ENCODE data around the gene MORN1. TPM values are rescaled to one million over a fixed set of nuclear protein-coding genes. Genes with fewer than 3 reads are reported as not detected.

MORN1 gene
- total and polyA plus RNA-seq, 2 of the 4 experiments (the other 2 are of a cell fraction) = 3.0 to 4.2 TPM

DNA sequence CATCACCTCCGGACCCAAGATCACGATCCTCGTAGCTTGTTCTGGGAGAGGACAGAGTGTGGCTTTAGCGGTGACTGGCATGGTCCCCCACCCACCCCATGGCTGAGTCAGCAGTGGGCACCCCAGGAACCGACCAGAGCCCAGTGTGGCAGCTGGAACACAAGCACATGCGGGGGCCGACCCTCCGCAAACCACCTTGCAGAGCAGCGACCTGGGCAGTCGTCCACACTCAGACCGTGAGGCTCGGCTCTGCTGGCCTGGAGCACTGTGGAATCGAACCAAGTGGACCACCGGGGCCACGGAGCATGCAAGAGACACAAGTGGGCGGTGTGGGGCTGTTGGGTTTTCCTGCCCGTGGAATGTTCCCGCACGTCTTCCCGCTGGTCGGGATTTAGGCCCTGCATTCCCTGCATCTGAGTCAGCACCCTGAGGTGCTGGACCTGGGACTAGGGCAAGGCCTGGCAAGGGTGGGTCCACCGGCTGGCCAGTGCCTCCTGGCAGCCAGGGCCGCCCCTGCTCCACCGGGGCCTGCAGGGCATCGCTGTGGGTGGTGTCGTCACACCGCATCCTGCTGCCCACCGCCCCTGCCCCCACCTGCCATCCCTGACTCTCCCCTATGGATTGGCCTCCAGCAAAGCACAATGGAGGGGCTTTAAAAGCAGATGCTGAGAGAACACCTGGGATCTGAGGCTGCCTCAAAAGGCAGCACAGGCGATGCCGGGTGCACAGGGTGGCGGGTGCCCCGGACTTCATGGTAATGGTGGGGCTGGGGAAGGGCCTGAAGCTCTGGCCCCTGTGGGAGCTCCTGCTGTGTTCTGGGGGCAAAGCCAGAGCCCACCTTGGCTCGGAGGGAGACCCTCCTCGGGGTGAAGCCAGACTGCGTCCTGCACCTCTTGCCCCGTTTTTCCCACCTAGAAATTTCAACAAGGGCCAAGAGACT lies 18.5 kb downstream of the MORN1 start:
- no peak overlapping the region for H3K18ac ChIP-seq (ENCODE audit: low read depth, low read length)
- no peak overlapping the region for H3K9ac ChIP-seq (ENCODE audit: low read depth, low read length)
- no peak overlapping the region for H3K4ac ChIP-seq (ENCODE audit: low read depth, low read length)
- no peak overlapping the region for H3K4me2 ChIP-seq (ENCODE audit: low read depth, low read length)
- H3K14ac ChIP-seq (replicated peaks; ENCODE audit: low read depth, low read length) = no peak overlapping the region
- H3K9me1 ChIP-seq (ENCODE audit: insufficient read depth, low read length) = no peaks in the 10 kb centered on the region
- H3K27me3 ChIP-seq (ENCODE audit: control insufficient read depth, insufficient read depth, low read length) = no peaks in the 10 kb centered on the region
- H2BK5ac ChIP-seq (ENCODE audit: low read depth, low read length, poor library complexity, severe bottlenecking) = no peak overlapping the region
- H3K56ac ChIP-seq (ENCODE audit: extremely low read depth, insufficient read depth, low read length) = no peak overlapping the region
- H3K79me1 ChIP-seq (ENCODE audit: low read depth in 1 of 2, low read length in 2 of 2) = no peaks in the 10 kb centered on the region
- no peak overlapping the region for H2BK20ac ChIP-seq (ENCODE audit: low read depth, low read length)
- no peak overlapping the region for H2AFZ ChIP-seq (replicated peaks; ENCODE audit: low read length, poor library complexity)
- intact Hi-C loops (cut with micrococcal nuclease) = no loop called here
- DNase-seq (no peak), ATAC-seq (ENCODE audit: low read depth) (no peak)
- H2BK15ac ChIP-seq (ENCODE audit: low read depth, low read length) = no peak overlapping the region
- in situ Hi-C loops (cut with MboI; ENCODE audit: low sequenced_read_pairs) = loop anchor here (5.0 to 25.0 kb wide), 2 partner anchors 181 to 411 kb away; partner anchors contain the start of gene FAAP20
- no peaks in the 10 kb centered on the region for H3K4me1 ChIP-seq (ENCODE audit: control insufficient read depth, insufficient read depth, low read length)
- POLR2A ChIA-PET (ENCODE audit: unreplicated experiment) = no interaction called here
- no peak overlapping the region for H2AK9ac ChIP-seq (replicated peaks; ENCODE audit: low read depth, low read length, poor library complexity)
- TF ChIP-seq, protein P1, sequence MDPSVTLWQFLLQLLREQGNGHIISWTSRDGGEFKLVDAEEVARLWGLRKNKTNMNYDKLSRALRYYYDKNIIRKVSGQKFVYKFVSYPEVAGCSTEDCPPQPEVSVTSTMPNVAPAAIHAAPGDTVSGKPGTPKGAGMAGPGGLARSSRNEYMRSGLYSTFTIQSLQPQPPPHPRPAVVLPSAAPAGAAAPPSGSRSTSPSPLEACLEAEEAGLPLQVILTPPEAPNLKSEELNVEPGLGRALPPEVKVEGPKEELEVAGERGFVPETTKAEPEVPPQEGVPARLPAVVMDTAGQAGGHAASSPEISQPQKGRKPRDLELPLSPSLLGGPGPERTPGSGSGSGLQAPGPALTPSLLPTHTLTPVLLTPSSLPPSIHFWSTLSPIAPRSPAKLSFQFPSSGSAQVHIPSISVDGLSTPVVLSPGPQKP (IDR thresholded peaks at IDR 0.05; ENCODE audit: borderline replicate concordance, low read depth, low read length) = no peak
- TF ChIP-seq MAZ (IDR thresholded peaks at IDR 0.05; ENCODE audit: borderline replicate concordance, low read depth, low read length) (no peak), CEBPB (IDR thresholded peaks at IDR 0.05; ENCODE audit: low read depth, low read length) (no peak), RAD21 (IDR thresholded peaks at IDR 0.05; ENCODE audit: low read length) (no peak), BHLHE40 (IDR thresholded peaks at IDR 0.05; ENCODE audit: low read depth, low read length) (no peak)
- TF ChIP-seq, protein P2, sequence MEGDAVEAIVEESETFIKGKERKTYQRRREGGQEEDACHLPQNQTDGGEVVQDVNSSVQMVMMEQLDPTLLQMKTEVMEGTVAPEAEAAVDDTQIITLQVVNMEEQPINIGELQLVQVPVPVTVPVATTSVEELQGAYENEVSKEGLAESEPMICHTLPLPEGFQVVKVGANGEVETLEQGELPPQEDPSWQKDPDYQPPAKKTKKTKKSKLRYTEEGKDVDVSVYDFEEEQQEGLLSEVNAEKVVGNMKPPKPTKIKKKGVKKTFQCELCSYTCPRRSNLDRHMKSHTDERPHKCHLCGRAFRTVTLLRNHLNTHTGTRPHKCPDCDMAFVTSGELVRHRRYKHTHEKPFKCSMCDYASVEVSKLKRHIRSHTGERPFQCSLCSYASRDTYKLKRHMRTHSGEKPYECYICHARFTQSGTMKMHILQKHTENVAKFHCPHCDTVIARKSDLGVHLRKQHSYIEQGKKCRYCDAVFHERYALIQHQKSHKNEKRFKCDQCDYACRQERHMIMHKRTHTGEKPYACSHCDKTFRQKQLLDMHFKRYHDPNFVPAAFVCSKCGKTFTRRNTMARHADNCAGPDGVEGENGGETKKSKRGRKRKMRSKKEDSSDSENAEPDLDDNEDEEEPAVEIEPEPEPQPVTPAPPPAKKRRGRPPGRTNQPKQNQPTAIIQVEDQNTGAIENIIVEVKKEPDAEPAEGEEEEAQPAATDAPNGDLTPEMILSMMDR (conservative IDR thresholded peaks at IDR 0.05; ENCODE audit: low read depth, low read length) = no peak
- H3K23ac ChIP-seq (ENCODE audit: low read depth, low read length) = no peak overlapping the region
- no peak overlapping the region for H4K8ac ChIP-seq (ENCODE audit: low read depth in 2 of 2, low read length in 2 of 2)
- no peaks in the 10 kb centered on the region for H3K36me3 ChIP-seq (ENCODE audit: control insufficient read depth, insufficient read depth, low read length)
- H4K5ac ChIP-seq (ENCODE audit: low read depth, low read length) = no peak overlapping the region
- H3K9me3 ChIP-seq (ENCODE audit: control insufficient read depth, insufficient read depth, low read length) = no peaks in the 10 kb centered on the region
- H4K91ac ChIP-seq (ENCODE audit: insufficient read depth, low read depth, low read length) = no peak overlapping the region
- H2BK120ac ChIP-seq (ENCODE audit: low read depth, low read length) = no peak overlapping the region
- WGBS, 2 experiments (ENCODE audit: extremely low coverage in 2 of 2, insufficient read length in 1 of 2) = 87% methylated on average over 21 of the region's 36 CpGs; no CpG with 5 or more reads in 1 of the 2 experiments
- CTCF ChIA-PET = no interaction called here
- no TSS peak for BruUV-seq (replicated peaks)
- H3K27ac ChIP-seq (ENCODE audit: insufficient read depth, low read length) = no peak overlapping the region
- no peak overlapping the region for H3K4me3 ChIP-seq (ENCODE audit: insufficient read depth, low read depth, low read length)
- dilution Hi-C loops (cut with HindIII; ENCODE audit: low sequenced_read_pairs, unreplicated experiment) = no loop called here
- no peak overlapping the region for H2AK5ac ChIP-seq (ENCODE audit: low read depth, low read length)
- H4K20me1 ChIP-seq (ENCODE audit: insufficient read depth, low read length) = no peaks in the 10 kb centered on the region; the same call in 1 of the 2 replicates

All from IMR-90 (cell line).